CD14-positive monocyte (primary cell): ENCODE results near the gene STX12. TPM values are rescaled to one million over a fixed set of nuclear protein-coding genes. Genes with fewer than 3 reads are reported as not detected.
A peak's percentile ranks its signal among the peaks of the same experiment; 100 is the strongest.
"Not testable (repeated sequence)": the region's sequence is repeated elsewhere in the genome, so short reads cannot be mapped to it uniquely, and the experiment has no call there.

Source experiments
- DNase-seq, 3 donors: peaks; one replicate each; pipeline ENCODE4 v3.0.0-alpha.2; 2011 to 2022
- H2AFZ ChIP-seq: 2 replicates; pipeline ENCODE4 v1.6.0; 2012; ENCODE audit warnings: mild to moderate bottlenecking, low read depth, low read length, inconsistent platforms; ENCODE audit not compliant: insufficient read depth, poor library complexity, severe bottlenecking
- H3K27ac ChIP-seq, 2 donors: 1 replicate in 1 of 2; 2 replicates in 1 of 2; pipeline ENCODE4 v1.5.1; 2012 to 2013; ENCODE audit warnings: low read length in 2 of 2, control low read depth in 1 of 2, inconsistent platforms in 1 of 2, low read depth in 1 of 2, mild to moderate bottlenecking in 1 of 2
- H3K27me3 ChIP-seq, 2 donors: one replicate each; pipeline versions ENCODE4 v1.6.0 to v1.6.1; 2011 to 2013; ENCODE audit warnings: low read length in 2 of 2; ENCODE audit not compliant: control insufficient read depth in 2 of 2, insufficient read depth in 2 of 2
- H3K36me3 ChIP-seq, 2 donors: replicated peaks in 1 of 2; 1 replicate in 1 of 2; 2 replicates in 1 of 2; pipeline versions ENCODE4 v1.5.1 to v1.6.1; 2012 to 2013; ENCODE audit warnings: low read length in 2 of 2, control low read depth in 1 of 2, inconsistent platforms in 1 of 2, mild to moderate bottlenecking in 1 of 2; ENCODE audit not compliant: insufficient read depth in 2 of 2, control insufficient read depth in 1 of 2
- H3K4me1 ChIP-seq, 2 donors: 1 replicate in 1 of 2; 2 replicates in 1 of 2; pipeline versions ENCODE4 v1.5.1 to v1.6.1; 2012 to 2013; ENCODE audit warnings: low read length in 2 of 2, control low read depth in 1 of 2, inconsistent platforms in 1 of 2, mild to moderate bottlenecking in 1 of 2, moderate library complexity in 1 of 2; ENCODE audit not compliant: insufficient read depth in 2 of 2, control insufficient read depth in 1 of 2
- H3K4me2 ChIP-seq: replicated peaks from 2 replicates; pipeline ENCODE3; 2012; ENCODE audit warnings: low read length, moderate library complexity, mild to moderate bottlenecking; ENCODE audit not compliant: poor library complexity, severe bottlenecking; ENCODE audit errors: extremely low read depth
- H3K4me3 ChIP-seq, 3 experiments: fragments of 200-600 bp in 1 of 3; sonication (generic) in 1 of 3; replicated peaks in 1 of 3; 1 replicate in 2 of 3; 2 replicates in 1 of 3; pipeline ENCODE4 v1.5.1; 2011 to 2013; ENCODE audit warnings: low read length in 3 of 3, mild to moderate bottlenecking in 3 of 3, control low read depth in 2 of 3, low read depth in 2 of 3, inconsistent platforms in 1 of 3, moderate library complexity in 1 of 3
- H3K79me2 ChIP-seq: 2 replicates; pipeline ENCODE4 v1.6.0; 2012; ENCODE audit warnings: mild to moderate bottlenecking, control low read depth, inconsistent platforms, low read length, moderate library complexity; ENCODE audit not compliant: insufficient read depth
- H3K9ac ChIP-seq: 2 replicates; pipeline ENCODE4 v1.6.0; 2017; ENCODE audit warnings: low read length, mild to moderate bottlenecking; ENCODE audit not compliant: insufficient read depth, poor library complexity, severe bottlenecking
- H3K9me3 ChIP-seq, 2 donors: replicated peaks in 1 of 2; 1 replicate in 1 of 2; 2 replicates in 1 of 2; pipeline versions ENCODE4 v1.5.1 to v1.6.1; 2012 to 2013; ENCODE audit warnings: low read length in 2 of 2, control low read depth in 1 of 2; ENCODE audit not compliant: control insufficient read depth in 1 of 2, insufficient read depth in 1 of 2
- H4K20me1 ChIP-seq: 2 replicates; pipeline ENCODE4 v1.6.0; 2012; ENCODE audit warnings: mild to moderate bottlenecking, low read length, control low read depth, moderate library complexity; ENCODE audit not compliant: insufficient read depth
- H3K27ac Mint-ChIP-seq, 7 donors: one replicate each; pipeline ENCODE4 v1.8.0; 2020; ENCODE audit warnings: mild to moderate bottlenecking in 7 of 7, mixed read lengths in 7 of 7, moderate library complexity in 6 of 7, inconsistent platforms in 2 of 7
- H3K27me3 Mint-ChIP-seq, 3 donors: one replicate each; pipeline ENCODE4 v1.8.0; 2021 to 2022; ENCODE audit warnings: low read depth in 3 of 3, mild to moderate bottlenecking in 3 of 3, mixed read lengths in 3 of 3, moderate library complexity in 3 of 3, inconsistent platforms in 1 of 3
- H3K36me3 Mint-ChIP-seq, 2 donors: one replicate each; pipeline ENCODE4 v1.8.0; 2020; ENCODE audit warnings: mixed read lengths in 2 of 2, inconsistent platforms in 1 of 2, mild to moderate bottlenecking in 1 of 2
- H3K4me1 Mint-ChIP-seq: one replicate; pipeline ENCODE4 v1.8.0; 2020; ENCODE audit warnings: mild to moderate bottlenecking, mixed read lengths
- H3K4me3 Mint-ChIP-seq, 2 donors: one replicate each; pipeline ENCODE4 v1.8.0; 2020; ENCODE audit warnings: mild to moderate bottlenecking in 2 of 2, mixed read lengths in 2 of 2, moderate library complexity in 1 of 2
- H3K9me3 Mint-ChIP-seq, 7 donors: one replicate each; pipeline ENCODE4 v1.8.0; 2020 to 2022; ENCODE audit warnings: mixed read lengths in 7 of 7, mild to moderate bottlenecking in 6 of 7, moderate library complexity in 6 of 7, inconsistent platforms in 2 of 7
- WGBS: methylation state at CpG from one replicate; pipeline ENCODE4 v1.1.5; 2013; ENCODE audit warnings: missing lambda C conversion rate; ENCODE audit not compliant: insufficient coverage; 5-methylcytosine and 5-hydroxymethylcytosine counted together
- intact Hi-C, 2 donors: fragments of 100-400 bp; cut with micrococcal nuclease; formaldehyde crosslinking; loops; one replicate each; pipeline versions ENCODE4 v1.15.0 to v1.15.1; 2023
- polyA plus RNA-seq, 3 donors: library from polyadenylated mRNA; depleted of rRNA in 1 of 3; unstranded in 2 of 3; stranded (reverse) in 1 of 3; fragments of 300-500 nt in 2 of 3; fragments of >200 nt in 1 of 3; fragmentation: Illumina TruSeq in 2 of 3; gene quantifications; 1 replicate in 2 of 3; 2 replicates in 1 of 3; pipeline ENCODE4 v1.2.3, GENCODE V29; 2012 to 2021
- TF ChIP-seq, protein P1 (sequence below): fragments of 200-600 bp; IDR thresholded peaks from one replicate; pipeline ENCODE4 v1.8.0; 2022; ENCODE audit warnings: antibody characterized with exemption, mild to moderate bottlenecking

The STX12 gene
- polyA plus RNA-seq, 3 donors = 29.4 to 49.4 (median 36.2) TPM

DNA sequence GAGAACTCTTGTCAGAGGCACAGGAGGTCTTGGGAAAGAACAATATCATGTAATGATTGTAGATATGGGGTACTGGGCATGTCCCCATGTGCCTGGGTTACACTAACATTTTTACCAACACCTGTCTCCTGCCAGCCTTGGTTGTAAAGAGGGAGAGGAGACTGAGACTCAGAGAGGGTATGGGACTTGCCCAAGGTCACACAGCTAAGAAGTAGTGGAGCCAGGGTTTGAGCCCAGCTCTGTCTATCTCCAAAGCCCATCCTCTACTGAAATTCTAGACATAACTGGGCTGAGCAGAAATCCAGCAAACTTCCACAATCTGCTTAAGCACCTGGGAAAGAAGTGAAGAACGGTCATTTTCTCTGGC, 96.7 kb downstream of the STX12 start:
- peaks cover 0 to 4% (median 1%) of the 10 kb centered on the region in 7 donors for H3K9me3 Mint-ChIP-seq
- no peaks in the 10 kb centered on the region for H3K9me3 ChIP-seq
- peaks cover 8 to 14% of the 10 kb centered on the region in 2 donors for H3K36me3 Mint-ChIP-seq
- H3K4me3 ChIP-seq = peak overlapping the region in 1 of 3 experiments; percentile 60
- H3K27ac ChIP-seq = peak overlapping the region; percentile 84 to 90
- DNase-seq = no peak
- peaks cover 15% of the 10 kb centered on the region for H4K20me1 ChIP-seq
- H3K4me3 Mint-ChIP-seq = peak overlapping the region; percentile 62 to 63
- TF ChIP-seq, protein P1, sequence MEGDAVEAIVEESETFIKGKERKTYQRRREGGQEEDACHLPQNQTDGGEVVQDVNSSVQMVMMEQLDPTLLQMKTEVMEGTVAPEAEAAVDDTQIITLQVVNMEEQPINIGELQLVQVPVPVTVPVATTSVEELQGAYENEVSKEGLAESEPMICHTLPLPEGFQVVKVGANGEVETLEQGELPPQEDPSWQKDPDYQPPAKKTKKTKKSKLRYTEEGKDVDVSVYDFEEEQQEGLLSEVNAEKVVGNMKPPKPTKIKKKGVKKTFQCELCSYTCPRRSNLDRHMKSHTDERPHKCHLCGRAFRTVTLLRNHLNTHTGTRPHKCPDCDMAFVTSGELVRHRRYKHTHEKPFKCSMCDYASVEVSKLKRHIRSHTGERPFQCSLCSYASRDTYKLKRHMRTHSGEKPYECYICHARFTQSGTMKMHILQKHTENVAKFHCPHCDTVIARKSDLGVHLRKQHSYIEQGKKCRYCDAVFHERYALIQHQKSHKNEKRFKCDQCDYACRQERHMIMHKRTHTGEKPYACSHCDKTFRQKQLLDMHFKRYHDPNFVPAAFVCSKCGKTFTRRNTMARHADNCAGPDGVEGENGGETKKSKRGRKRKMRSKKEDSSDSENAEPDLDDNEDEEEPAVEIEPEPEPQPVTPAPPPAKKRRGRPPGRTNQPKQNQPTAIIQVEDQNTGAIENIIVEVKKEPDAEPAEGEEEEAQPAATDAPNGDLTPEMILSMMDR = no peak
- peaks cover 75 to 87% of the 10 kb centered on the region in 2 donors for H3K4me1 ChIP-seq
- peak overlapping the region; percentile 71 for H3K4me2 ChIP-seq
- no peaks in the 10 kb centered on the region for H3K36me3 ChIP-seq
- no peak overlapping the region for H3K9ac ChIP-seq
- peak overlapping the region; percentile 55 for H2AFZ ChIP-seq
- peak overlapping the region; percentile 90 to 95 (median 93) for H3K27ac Mint-ChIP-seq
- WGBS = 83% methylated on average over 1 of the region's 1 CpG
- intact Hi-C loops = no loop called here
- peaks cover 0 to 4% (median 0%) of the 10 kb centered on the region in 3 donors for H3K27me3 Mint-ChIP-seq
- H3K27me3 ChIP-seq = no peaks in the 10 kb centered on the region
- peaks cover 49% of the 10 kb centered on the region for H3K79me2 ChIP-seq
- peaks cover 59% of the 10 kb centered on the region for H3K4me1 Mint-ChIP-seq

DNA sequence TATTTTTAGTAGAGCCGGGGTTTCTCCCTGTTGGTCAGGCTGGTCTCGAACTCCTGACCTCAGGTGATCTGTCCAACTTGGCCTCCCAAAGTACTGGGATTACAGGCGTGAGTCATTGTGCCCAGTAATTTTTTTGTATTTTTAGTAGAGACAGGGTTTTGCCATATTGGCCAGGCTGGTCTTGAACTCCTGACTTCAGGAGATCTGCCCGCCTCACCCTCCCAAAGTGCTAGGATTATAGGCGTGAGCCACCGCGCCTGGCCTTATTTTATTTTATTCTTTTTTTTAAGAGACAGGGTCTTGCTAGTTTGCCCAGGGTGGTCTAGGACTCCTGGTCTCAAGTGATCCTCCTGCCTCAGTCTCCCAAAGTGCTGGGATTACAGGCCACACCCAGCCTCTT, 98.1 kb downstream of the STX12 start:
- H3K36me3 Mint-ChIP-seq = peaks cover 14 to 27% of the 10 kb centered on the region in 2 donors
- peaks cover 21% of the 10 kb centered on the region for H4K20me1 ChIP-seq
- H3K36me3 ChIP-seq, H3K27ac ChIP-seq, H3K9me3 Mint-ChIP-seq, H3K4me3 Mint-ChIP-seq, H3K9ac ChIP-seq, H2AFZ ChIP-seq, H3K4me3 ChIP-seq, H3K9me3 ChIP-seq, H3K4me2 ChIP-seq, DNase-seq, H3K27me3 ChIP-seq, H3K27me3 Mint-ChIP-seq, intact Hi-C loops: not testable (repeated sequence)
- H3K79me2 ChIP-seq = peaks cover 56% of the 10 kb centered on the region
- H3K4me1 Mint-ChIP-seq = peaks cover 56% of the 10 kb centered on the region
- peak overlapping the region in 5 of 7 donors; percentile 46 to 99 (median 55) for H3K27ac Mint-ChIP-seq
- H3K4me1 ChIP-seq = peaks cover 73 to 87% of the 10 kb centered on the region in 2 donors
- WGBS = 100% methylated on average over 2 of the region's 7 CpGs
